PC-9 (cell line): ENCODE measurements around the gene KLK5.

Experiments
- EZH2 ChIP-seq: fragments of 200-600 bp; sonication (generic); IDR thresholded peaks from 2 replicates; pipeline ENCODE4 v1.8.0; 2017; ENCODE audit warnings: antibody characterized with exemption, low read depth
- TF ChIP-seq, protein P1 (sequence below): fragments of 200-600 bp; sonication (generic); conservative IDR thresholded peaks from 2 replicates; pipeline ENCODE4 v1.6.1; 2017; ENCODE audit warnings: mixed run types, antibody characterized with exemption, mild to moderate bottlenecking, moderate library complexity

DNA sequence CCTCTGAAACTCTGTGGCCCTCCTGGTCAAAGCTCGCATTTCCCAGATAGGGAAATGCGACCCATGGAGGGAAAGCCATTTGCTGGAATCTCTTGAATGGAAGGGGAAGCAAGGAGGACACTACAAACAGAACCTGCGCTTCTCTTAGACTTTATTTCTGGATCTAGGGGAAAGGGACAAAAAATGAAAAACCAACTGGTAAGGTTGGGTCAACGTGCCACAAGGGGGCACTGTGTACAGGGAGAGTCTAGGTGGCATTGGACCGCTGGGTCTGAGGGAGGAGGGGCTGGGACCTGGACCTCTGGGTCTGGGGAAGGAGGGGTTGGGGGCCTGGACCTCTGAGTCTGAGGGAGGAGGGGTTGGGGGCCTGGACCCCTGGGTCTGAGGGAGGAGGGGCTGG, 46.6 kb downstream of the KLK5 start:
- TF ChIP-seq, protein P1, sequence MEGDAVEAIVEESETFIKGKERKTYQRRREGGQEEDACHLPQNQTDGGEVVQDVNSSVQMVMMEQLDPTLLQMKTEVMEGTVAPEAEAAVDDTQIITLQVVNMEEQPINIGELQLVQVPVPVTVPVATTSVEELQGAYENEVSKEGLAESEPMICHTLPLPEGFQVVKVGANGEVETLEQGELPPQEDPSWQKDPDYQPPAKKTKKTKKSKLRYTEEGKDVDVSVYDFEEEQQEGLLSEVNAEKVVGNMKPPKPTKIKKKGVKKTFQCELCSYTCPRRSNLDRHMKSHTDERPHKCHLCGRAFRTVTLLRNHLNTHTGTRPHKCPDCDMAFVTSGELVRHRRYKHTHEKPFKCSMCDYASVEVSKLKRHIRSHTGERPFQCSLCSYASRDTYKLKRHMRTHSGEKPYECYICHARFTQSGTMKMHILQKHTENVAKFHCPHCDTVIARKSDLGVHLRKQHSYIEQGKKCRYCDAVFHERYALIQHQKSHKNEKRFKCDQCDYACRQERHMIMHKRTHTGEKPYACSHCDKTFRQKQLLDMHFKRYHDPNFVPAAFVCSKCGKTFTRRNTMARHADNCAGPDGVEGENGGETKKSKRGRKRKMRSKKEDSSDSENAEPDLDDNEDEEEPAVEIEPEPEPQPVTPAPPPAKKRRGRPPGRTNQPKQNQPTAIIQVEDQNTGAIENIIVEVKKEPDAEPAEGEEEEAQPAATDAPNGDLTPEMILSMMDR, result peak; percentile 81
- TF ChIP-seq EZH2, result no peak
